HG03060 (cell line): ENCODE measurements around the gene MLH1.

ENCODE experiments used
- ATAC-seq: cut with Tn5 transposase; IDR thresholded peaks from one replicate; pipeline ENCODE4 v1.9.1; 2021; ENCODE audit warnings: low read depth, moderate number of reproducible peaks; ENCODE audit not compliant: unreplicated experiment

Gene MLH1

DNA sequence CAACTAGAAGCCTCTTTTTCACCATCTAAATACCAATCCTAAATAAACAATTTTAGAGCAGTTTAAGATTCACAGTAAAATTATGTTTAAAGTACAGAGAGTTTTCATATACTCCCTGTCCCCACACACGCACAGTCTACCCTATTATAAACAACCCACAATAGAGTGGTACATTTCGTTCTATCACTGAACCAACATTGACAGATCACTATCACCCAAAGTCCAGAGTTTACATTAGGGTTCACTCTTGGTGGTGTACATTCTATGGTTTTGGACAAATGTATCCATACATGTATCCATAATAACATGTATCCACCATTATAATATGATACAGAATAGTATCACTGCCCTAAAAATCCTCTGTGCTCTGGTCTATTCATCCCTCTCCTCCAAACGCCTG lies 89.0 kb downstream of the MLH1 start:
- no peak for ATAC-seq

DNA sequence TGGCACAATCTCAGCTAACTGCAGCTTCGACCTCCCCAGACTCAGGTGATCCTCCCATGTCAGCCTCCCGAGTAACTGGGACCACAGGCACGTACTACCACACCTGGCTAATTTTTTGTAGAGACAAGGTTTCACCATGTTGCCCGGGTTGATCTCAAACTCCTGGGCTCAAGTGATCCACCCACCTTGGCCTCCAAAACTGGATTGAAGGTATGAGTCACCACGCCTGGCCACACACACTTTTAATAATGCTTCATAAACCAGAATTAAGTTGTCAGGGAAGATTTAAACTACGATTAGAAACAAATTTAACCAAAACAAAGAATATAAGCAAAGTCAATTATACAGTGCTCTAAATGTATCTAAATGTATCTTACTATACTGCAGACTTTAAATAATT lies 93.6 kb downstream of the MLH1 start:
- ATAC-seq = no peak

DNA sequence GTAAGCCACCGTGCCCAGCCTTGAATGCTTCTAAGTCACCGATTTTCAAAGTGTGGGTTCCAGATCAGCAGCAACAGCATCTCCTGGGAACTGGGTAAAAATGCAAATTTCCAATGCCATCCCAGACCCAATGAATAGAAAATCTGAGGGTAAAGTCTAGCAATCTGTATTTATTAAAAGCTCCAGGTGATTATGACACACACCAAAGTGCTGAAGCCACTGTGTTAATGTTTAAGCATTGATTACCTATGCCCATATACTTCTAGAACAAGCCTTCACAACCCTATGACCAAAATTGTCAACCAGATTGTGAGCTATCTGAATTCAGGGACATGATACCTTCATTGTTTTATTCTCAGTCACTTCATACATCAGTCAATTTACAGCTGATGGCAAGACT lies 94.6 kb downstream of the MLH1 start:
- no peak for ATAC-seq

DNA sequence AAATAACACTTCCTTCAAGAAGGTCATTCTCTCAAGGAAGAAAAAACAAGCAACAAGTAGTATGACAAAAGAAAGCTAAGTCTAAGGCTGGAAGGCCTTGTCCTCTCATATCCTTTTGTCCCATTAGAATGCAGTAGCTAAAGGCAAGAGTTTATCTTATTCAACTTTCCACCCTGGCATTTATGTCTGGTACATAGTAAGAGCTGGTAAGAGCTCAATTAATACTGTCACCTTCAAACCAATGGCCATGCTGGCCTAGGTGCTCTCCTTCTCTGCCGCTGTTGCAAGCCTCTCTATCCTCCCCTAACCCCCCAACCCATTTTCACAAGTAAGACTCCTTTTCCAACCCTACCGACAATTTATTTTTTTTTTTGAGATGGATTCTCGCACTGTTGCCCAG lies 99.2 kb downstream of the MLH1 start:
- no peak for ATAC-seq

DNA sequence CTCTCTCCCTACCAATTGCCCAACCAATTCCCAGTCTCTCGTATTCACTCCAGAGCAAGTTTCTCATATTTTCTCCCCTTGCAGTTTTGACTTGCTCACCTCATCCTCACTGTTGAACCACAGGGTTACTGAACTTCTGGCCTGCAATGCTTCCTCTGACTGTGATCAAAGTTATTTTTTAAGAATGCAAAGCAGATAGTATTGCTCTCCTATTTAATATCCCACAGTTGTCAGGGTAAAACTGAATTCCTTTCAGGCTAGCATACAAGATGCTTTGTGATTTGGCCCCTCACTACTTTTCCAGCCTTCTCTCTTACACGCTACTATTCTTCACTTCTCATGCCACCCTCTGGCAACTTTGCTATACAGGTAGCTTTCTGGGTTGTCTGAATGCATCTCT lies 100.2 kb downstream of the MLH1 start:
- ATAC-seq = no peak

DNA sequence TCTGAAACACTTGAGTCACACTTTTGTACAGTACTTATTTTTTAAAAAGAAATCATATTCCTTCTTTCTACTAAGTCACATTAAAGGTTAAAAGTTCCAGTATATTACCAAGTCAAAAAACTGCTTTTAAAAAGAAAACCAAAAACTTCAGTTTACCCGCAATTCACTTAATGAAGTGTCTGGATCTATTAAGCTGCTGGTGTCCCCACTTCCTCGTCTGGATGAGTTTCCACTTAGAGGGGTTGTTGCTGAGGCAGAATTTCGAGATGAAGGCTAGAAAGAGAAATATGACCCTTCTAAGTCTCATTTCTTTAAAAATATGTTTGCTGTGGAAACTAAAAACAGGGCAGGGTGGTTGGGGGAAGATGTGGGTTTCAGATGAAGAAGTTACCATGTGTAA lies 101.3 kb downstream of the MLH1 start:
- ATAC-seq = no peak

DNA sequence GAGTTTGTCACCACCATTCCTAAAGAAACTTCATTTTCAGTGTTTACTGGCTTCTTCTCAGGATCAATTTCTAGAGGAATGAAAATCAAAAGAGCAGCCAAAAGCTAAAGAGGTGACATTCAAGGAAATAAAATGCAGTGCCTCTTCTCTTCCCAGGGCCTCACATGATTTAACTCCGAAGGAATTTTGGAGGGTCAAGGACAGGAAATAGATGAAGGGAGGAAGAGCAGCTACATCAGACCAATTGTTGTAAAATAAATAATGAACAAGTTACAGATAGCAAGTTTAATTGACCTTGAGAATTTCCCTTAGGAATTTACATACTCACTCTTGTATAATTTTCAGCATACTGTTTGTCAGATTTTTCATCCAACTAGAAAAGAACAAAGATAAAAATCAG lies 103.0 kb downstream of the MLH1 start:
- no peak for ATAC-seq

DNA sequence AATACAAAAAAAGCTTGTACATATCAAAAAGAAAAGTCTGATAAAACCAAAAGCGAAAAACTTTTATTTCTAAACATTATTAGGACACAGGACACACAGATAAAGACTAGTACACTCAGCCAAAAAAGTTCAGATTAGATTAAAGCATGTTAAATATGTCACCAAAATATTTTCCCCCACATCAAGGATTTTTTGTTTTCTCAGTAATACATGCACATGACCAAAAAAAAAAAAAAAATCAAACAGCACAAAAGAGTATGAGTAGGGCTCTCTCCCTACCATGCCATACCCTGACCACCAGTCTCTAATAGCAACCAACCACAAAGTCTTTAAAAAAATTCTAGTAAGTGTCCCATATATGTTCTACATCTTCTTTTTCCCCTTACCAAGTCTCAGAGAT lies 103.7 kb downstream of the MLH1 start:
- ATAC-seq = no peak

DNA sequence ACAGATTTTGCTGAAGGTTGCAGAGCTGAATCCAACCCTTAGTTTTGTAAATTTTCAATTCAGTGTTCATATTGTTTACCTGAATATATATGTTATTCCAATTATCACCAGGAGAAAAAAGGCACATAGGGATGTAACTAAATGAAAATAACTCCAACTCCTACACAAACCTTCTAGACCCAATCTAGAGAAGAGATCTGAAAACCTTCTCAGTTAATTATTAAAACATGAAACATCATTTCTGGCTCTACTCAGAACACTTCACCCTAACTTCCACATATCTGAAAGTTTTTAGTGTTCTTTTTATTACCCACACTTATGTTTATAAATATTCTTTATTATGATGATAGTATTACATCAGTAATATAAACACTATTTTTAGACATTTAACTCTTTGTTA lies 104.5 kb downstream of the MLH1 start:
- no peak for ATAC-seq

DNA sequence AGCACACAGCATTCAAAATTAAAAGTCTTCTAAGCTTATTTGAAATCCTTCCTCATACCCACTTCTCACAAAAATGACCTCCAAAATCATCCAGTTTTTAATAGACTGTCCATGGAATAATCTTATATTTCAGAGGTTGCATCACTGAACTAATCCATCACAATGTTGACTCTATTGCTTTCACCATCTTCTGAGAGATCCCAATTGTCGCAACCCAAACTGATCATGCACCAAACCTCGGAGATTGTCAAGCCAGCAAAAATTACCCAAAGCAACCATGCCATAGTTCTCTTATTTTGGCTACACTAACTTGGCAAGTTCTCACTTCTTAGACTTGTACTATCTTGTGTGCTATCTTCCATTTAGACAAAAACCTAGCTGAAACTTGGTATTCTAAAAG lies 105.6 kb downstream of the MLH1 start:
- no peak for ATAC-seq

DNA sequence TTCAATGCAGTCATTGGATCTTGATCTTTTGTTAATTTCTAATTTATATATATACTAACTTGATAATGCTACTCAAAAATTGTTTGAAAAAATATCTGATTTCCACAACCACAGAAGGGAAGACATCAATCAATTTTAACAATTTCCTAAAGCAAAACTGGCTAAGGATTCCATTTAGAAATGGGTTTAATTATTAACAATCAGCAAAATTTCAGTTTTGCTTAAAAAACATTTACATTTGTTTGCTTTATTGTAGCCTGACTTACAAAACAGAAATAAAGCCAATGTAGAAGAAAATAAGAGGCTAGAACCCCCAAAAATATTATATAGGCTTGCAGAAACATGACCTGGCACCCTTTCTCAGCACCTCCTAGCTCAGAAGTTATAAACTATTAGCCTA lies 106.2 kb downstream of the MLH1 start:
- ATAC-seq = no peak

DNA sequence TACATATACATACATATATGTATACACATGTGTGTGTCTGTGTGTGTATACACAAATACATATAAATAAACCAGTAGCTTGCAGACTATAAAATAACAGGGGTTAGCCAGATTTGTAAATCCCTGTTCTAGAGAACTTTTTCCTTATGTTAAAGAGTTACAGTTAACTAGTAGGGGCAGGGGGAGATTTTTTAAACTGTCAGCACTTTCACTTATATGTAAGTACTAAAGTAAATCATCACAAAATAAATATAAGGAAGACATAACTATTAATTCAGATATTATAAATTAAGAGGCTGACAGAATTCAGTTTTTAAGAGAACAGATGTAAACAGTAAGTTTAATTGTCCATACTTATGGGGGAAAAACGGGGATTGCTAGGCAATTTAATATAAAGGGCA lies 107.1 kb downstream of the MLH1 start:
- no peak for ATAC-seq
